Lower leg skin (tissue), 3 donors: ENCODE measurements around the gene PSMD4.

Experiments
- CTCF ChIP-seq, 3 donors: fragments of 450-650 bp; IDR thresholded peaks; one replicate each; pipeline ENCODE4 v1.5.1; 2016; ENCODE audit warnings: antibody characterized with exemption in 3 of 3, mild to moderate bottlenecking in 3 of 3, moderate library complexity in 2 of 3
- POLR2A ChIP-seq, 2 donors: fragments of 450-650 bp; IDR thresholded peaks; one replicate each; pipeline ENCODE4 v1.6.1; 2016 to 2017; ENCODE audit warnings: antibody characterized with exemption in 2 of 2, mild to moderate bottlenecking in 1 of 2, moderate library complexity in 1 of 2

GRCh38 chr1:151309811-151310323 lies 55.3 kb downstream of the PSMD4 start:
- TF ChIP-seq CTCF (IDR thresholded peaks at IDR 0.05) (no peak), POLR2A (IDR thresholded peaks at IDR 0.05) (no peak)
